Calu3 (cell line): Measurements from ENCODE around the gene ANKS1B. TPM values are rescaled to one million over a fixed set of nuclear protein-coding genes. Genes with fewer than 3 reads are reported as not detected.

Experiments
- BruUV-seq: library from RNA; stranded (reverse); fragments of 400-500 nt; replicated peaks from 2 replicates; lab custom pipeline; 2021; lab: Mats Ljungman, UMichigan
- CTCF ChIA-PET: fragments of 300-600 bp; sonication (Branson Sonifier 250); formaldehyde crosslinking; loops from one replicate; lab custom pipeline; 2022; ENCODE audit warnings: antibody characterized with exemption; lab: Charles Lee
- DNase-seq: peaks from one replicate; pipeline ENCODE4 v3.0.0; 2022
- H3K27ac Mint-ChIP-seq: one replicate; pipeline ENCODE4 v1.8.0; 2022; ENCODE audit warnings: mixed read lengths; ENCODE audit not compliant: unreplicated experiment
- H3K27me3 Mint-ChIP-seq: one replicate; pipeline ENCODE4 v1.8.0; 2022; ENCODE audit warnings: mixed read lengths; ENCODE audit not compliant: unreplicated experiment
- H3K36me3 Mint-ChIP-seq: one replicate; pipeline ENCODE4 v1.8.0; 2022; ENCODE audit warnings: mild to moderate bottlenecking, moderate library complexity, mixed read lengths; ENCODE audit not compliant: insufficient read depth, unreplicated experiment
- H3K4me1 Mint-ChIP-seq: one replicate; pipeline ENCODE4 v1.8.0; 2022; ENCODE audit warnings: mild to moderate bottlenecking, low read depth, mixed read lengths; ENCODE audit not compliant: unreplicated experiment
- H3K4me3 Mint-ChIP-seq: one replicate; pipeline ENCODE4 v1.8.0; 2022; ENCODE audit warnings: mild to moderate bottlenecking, low read depth, moderate library complexity, mixed read lengths; ENCODE audit not compliant: unreplicated experiment
- H3K9me3 Mint-ChIP-seq: one replicate; pipeline ENCODE4 v1.8.0; 2022; ENCODE audit warnings: low read depth, mixed read lengths; ENCODE audit not compliant: unreplicated experiment
- CTCF ChIP-seq: fragments of 200-600 bp; IDR thresholded peaks from one replicate; pipeline ENCODE4 v1.8.0; 2022; ENCODE audit warnings: antibody characterized with exemption; ENCODE audit not compliant: unreplicated experiment
- intact Hi-C: fragments of 100-400 bp; cut with micrococcal nuclease; formaldehyde crosslinking; loops from one replicate; pipeline ENCODE4 v1.10.0; 2022; ENCODE audit not compliant: unreplicated experiment
- total RNA-seq: library from RNA; stranded (reverse); gene quantifications from 2 replicates; pipeline ENCODE4 v1.2.3, GENCODE V29; 2022

Gene ANKS1B
- total RNA-seq, 1 experiment from 2014 or later, result 1.7 TPM

GRCh38 chr12:99611117-99611516, 373.6 kb downstream of the ANKS1B start:
- H3K4me1 Mint-ChIP-seq, result no peaks in the 10 kb centered on the region
- intact Hi-C loops, result no loop called here
- DNase-seq, result no peak
- TF ChIP-seq CTCF, result no peak
- H3K9me3 Mint-ChIP-seq, result peaks cover 2% of the 10 kb centered on the region
- no peaks in the 10 kb centered on the region for H3K36me3 Mint-ChIP-seq
- H3K4me3 Mint-ChIP-seq, result no peak overlapping the region
- BruUV-seq, result no TSS peak
- CTCF ChIA-PET, result no interaction called here
- H3K27ac Mint-ChIP-seq, result no peak overlapping the region
- no peaks in the 10 kb centered on the region for H3K27me3 Mint-ChIP-seq

GRCh38 chr12:99609455-99610181, 375.1 kb downstream of the ANKS1B start:
- CTCF ChIA-PET, result no interaction called here
- Mint-ChIP-seq H3K27ac (no peak overlapping the region), H3K27me3 (no peaks in the 10 kb centered on the region), H3K4me1 (no peaks in the 10 kb centered on the region), H3K9me3 (peaks cover 1% of the 10 kb centered on the region), H3K36me3 (no peaks in the 10 kb centered on the region), H3K4me3 (no peak overlapping the region)
- intact Hi-C loops, result no loop called here
- no peak for TF ChIP-seq CTCF
- BruUV-seq, result no TSS peak
- DNase-seq, result no peak

- no peaks in the 10 kb centered on the region for H3K27me3 Mint-ChIP-seq
- CTCF ChIA-PET, result no interaction called here
- DNase-seq, result no peak
Measured at GRCh38 chr12:99600388-99600787, 384.3 kb downstream of the ANKS1B start.

GRCh38 chr12:99598785-99599184, 386.0 kb downstream of the ANKS1B start:
- Mint-ChIP-seq H3K4me3 (no peak overlapping the region), H3K27ac (no peak overlapping the region), H3K36me3 (no peaks in the 10 kb centered on the region), H3K9me3 (peaks cover 8% of the 10 kb centered on the region), H3K27me3 (no peaks in the 10 kb centered on the region), H3K4me1 (no peaks in the 10 kb centered on the region)
- TF ChIP-seq CTCF, result no peak
- DNase-seq, result no peak
- no TSS peak for BruUV-seq
- CTCF ChIA-PET, result no interaction called here
- intact Hi-C loops, result no loop called here

More at GRCh38 chr12:99600388-99600787, 384.3 kb downstream of the ANKS1B start:
- TF ChIP-seq CTCF, result no peak
- intact Hi-C loops, result no loop called here
- no TSS peak for BruUV-seq
- H3K4me3 Mint-ChIP-seq, result no peak overlapping the region
- H3K36me3 Mint-ChIP-seq, result no peaks in the 10 kb centered on the region
- peaks cover 3% of the 10 kb centered on the region for H3K9me3 Mint-ChIP-seq
- H3K27ac Mint-ChIP-seq, result no peak overlapping the region
- H3K4me1 Mint-ChIP-seq, result no peaks in the 10 kb centered on the region
